KMS-11 (cell line): ENCODE measurements around the gene PTGER2.

Source experiments
- H2AFZ ChIP-seq: fragments of 200-600 bp; sonication (generic); 2 replicates; pipeline ENCODE4 v1.6.1; 2016; ENCODE audit warnings: antibody characterized with exemption, mixed run types, low read depth
- H3K27ac ChIP-seq: fragments of 200-600 bp; sonication (generic); 2 replicates; pipeline ENCODE4 v1.6.1; 2016; ENCODE audit warnings: mild to moderate bottlenecking, mixed run types
- H3K27me3 ChIP-seq: fragments of 200-600 bp; sonication (generic); 2 replicates; pipeline ENCODE4 v1.6.1; 2017; ENCODE audit warnings: mild to moderate bottlenecking, low read depth, mixed run types, moderate library complexity; ENCODE audit not compliant: insufficient read depth
- H3K36me3 ChIP-seq: fragments of 200-600 bp; sonication (generic); 2 replicates; pipeline ENCODE4 v1.6.1; 2017; ENCODE audit warnings: mild to moderate bottlenecking, mixed run types; ENCODE audit not compliant: insufficient read depth
- H3K4me1 ChIP-seq: fragments of 200-600 bp; sonication (generic); 2 replicates; pipeline ENCODE4 v1.6.1; 2016; ENCODE audit warnings: mild to moderate bottlenecking, low read depth, mixed run types; ENCODE audit not compliant: poor library complexity, severe bottlenecking
- H3K4me2 ChIP-seq: fragments of 200-600 bp; sonication (generic); 2 replicates; pipeline ENCODE4 v1.7.0; 2016; ENCODE audit warnings: mild to moderate bottlenecking, mixed run types
- H3K4me3 ChIP-seq: fragments of 200-600 bp; sonication (generic); IDR thresholded peaks from 2 replicates; pipeline ENCODE4 v1.6.1; 2017; ENCODE audit warnings: low read depth, low read length, mixed read lengths; ENCODE audit not compliant: insufficient read depth
- H3K79me2 ChIP-seq: fragments of 200-600 bp; sonication (generic); 2 replicates; pipeline ENCODE4 v1.6.1; 2016; ENCODE audit warnings: low read depth, mixed run types; ENCODE audit not compliant: insufficient read depth
- H3K9ac ChIP-seq: fragments of 200-600 bp; sonication (generic); 2 replicates; pipeline ENCODE4 v1.6.1; 2016; ENCODE audit warnings: mild to moderate bottlenecking, mixed run types
- H4K20me1 ChIP-seq: fragments of 200-600 bp; sonication (generic); 2 replicates; pipeline ENCODE4 v1.6.1; 2016; ENCODE audit warnings: mild to moderate bottlenecking, mixed run types; ENCODE audit not compliant: insufficient read depth
- TF ChIP-seq, protein P1 (sequence below): fragments of 200-600 bp; sonication (generic); conservative IDR thresholded peaks from 2 replicates; pipeline ENCODE4 v1.6.1; 2017; ENCODE audit warnings: low read depth, mild to moderate bottlenecking, antibody characterized with exemption, low read length, moderate library complexity, mixed read lengths

PTGER2 gene

DNA sequence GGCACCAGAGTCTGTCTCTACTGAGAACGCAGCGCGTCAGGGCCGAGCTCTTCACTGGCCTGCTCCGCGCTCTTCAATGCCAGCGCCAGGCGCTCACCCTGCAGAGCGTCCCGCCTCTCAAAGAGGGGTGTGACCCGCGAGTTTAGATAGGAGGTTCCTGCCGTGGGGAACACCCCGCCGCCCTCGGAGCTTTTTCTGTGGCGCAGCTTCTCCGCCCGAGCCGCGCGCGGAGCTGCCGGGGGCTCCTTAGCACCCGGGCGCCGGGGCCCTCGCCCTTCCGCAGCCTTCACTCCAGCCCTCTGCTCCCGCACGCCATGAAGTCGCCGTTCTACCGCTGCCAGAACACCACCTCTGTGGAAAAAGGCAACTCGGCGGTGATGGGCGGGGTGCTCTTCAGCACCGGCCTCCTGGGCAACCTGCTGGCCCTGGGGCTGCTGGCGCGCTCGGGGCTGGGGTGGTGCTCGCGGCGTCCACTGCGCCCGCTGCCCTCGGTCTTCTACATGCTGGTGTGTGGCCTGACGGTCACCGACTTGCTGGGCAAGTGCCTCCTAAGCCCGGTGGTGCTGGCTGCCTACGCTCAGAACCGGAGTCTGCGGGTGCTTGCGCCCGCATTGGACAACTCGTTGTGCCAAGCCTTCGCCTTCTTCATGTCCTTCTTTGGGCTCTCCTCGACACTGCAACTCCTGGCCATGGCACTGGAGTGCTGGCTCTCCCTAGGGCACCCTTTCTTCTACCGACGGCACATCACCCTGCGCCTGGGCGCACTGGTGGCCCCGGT lies 46.4 kb upstream of the PTGER2 start, which contains the start of gene PTGDR:
TSS of gene PTGDR (plus strand) at position 198 of the 778 bp plus-strand sequence. CDS start at position 315, 117 bp downstream.
- no peak within 1 kb of the TSS for H2AFZ ChIP-seq
- TF ChIP-seq, protein P1, sequence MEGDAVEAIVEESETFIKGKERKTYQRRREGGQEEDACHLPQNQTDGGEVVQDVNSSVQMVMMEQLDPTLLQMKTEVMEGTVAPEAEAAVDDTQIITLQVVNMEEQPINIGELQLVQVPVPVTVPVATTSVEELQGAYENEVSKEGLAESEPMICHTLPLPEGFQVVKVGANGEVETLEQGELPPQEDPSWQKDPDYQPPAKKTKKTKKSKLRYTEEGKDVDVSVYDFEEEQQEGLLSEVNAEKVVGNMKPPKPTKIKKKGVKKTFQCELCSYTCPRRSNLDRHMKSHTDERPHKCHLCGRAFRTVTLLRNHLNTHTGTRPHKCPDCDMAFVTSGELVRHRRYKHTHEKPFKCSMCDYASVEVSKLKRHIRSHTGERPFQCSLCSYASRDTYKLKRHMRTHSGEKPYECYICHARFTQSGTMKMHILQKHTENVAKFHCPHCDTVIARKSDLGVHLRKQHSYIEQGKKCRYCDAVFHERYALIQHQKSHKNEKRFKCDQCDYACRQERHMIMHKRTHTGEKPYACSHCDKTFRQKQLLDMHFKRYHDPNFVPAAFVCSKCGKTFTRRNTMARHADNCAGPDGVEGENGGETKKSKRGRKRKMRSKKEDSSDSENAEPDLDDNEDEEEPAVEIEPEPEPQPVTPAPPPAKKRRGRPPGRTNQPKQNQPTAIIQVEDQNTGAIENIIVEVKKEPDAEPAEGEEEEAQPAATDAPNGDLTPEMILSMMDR: no peak
- no peak within 1 kb of the TSS for H3K9ac ChIP-seq
- H4K20me1 ChIP-seq: no peaks in the 10 kb centered on the region
- no peak within 1 kb of the TSS for H3K27ac ChIP-seq
- H3K4me3 ChIP-seq: no peak within 1 kb of the TSS
- H3K27me3 ChIP-seq: no peaks in the 10 kb centered on the region
- no peaks in the 10 kb centered on the region for H3K79me2 ChIP-seq
- H3K36me3 ChIP-seq: no peaks in the 10 kb centered on the region
- H3K4me1 ChIP-seq: no peaks in the 10 kb centered on the region
- no peak within 1 kb of the TSS for H3K4me2 ChIP-seq

DNA sequence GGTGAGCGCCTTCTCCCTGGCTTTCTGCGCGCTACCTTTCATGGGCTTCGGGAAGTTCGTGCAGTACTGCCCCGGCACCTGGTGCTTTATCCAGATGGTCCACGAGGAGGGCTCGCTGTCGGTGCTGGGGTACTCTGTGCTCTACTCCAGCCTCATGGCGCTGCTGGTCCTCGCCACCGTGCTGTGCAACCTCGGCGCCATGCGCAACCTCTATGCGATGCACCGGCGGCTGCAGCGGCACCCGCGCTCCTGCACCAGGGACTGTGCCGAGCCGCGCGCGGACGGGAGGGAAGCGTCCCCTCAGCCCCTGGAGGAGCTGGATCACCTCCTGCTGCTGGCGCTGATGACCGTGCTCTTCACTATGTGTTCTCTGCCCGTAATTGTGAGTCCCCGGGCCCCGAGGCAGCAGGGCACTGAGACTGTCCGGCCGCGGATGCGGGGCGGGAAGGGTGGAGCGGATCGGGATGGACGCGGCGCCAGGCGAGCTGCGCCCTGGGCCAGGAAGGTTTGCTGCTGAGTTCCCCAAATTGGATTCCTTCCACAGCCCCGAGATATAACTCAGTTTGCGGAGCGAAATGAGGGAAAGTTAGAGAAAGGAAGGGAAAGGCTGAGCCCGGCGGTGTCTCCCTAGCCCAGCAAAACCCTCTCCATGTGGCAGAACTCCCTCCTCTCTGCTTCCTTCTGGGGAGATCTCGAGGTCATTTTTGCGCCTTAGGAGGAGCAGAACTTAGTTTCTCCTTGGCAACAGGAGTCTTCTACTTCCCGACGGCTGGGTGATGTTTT lies 45.6 kb upstream of the PTGER2 start:
- no peak overlapping the region for H3K4me3 ChIP-seq
- TF ChIP-seq, protein P1: no peak
- H2AFZ ChIP-seq: no peak overlapping the region
- no peaks in the 10 kb centered on the region for H3K27me3 ChIP-seq
- no peaks in the 10 kb centered on the region for H3K4me1 ChIP-seq
- no peak overlapping the region for H3K9ac ChIP-seq
- H3K79me2 ChIP-seq: no peaks in the 10 kb centered on the region
- no peak overlapping the region for H3K27ac ChIP-seq
- H3K36me3 ChIP-seq: no peaks in the 10 kb centered on the region
- no peak overlapping the region for H3K4me2 ChIP-seq
- no peaks in the 10 kb centered on the region for H4K20me1 ChIP-seq

DNA sequence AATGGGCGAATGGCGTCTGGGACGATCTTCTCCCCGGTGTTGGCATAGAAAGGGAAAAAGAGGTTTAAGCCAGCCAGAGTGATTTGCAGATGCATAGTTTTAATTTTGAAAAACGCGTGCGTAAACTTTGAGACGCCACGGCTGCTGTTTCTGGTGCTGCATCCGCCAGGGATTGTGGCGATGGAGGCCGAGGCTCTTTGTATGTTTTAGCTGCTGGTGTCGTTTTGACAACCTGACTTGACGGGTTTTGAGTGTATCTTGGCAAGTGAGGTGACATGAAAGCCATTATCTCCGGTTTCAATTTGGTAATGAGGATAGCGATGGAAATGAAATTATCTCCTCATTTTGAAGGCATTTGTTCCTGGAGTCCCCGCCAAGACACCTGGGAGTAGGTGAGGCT lies 45.0 kb upstream of the PTGER2 start:
- H3K4me3 ChIP-seq: no peak overlapping the region
- H2AFZ ChIP-seq: no peak overlapping the region
- H3K27ac ChIP-seq: no peak overlapping the region

DNA sequence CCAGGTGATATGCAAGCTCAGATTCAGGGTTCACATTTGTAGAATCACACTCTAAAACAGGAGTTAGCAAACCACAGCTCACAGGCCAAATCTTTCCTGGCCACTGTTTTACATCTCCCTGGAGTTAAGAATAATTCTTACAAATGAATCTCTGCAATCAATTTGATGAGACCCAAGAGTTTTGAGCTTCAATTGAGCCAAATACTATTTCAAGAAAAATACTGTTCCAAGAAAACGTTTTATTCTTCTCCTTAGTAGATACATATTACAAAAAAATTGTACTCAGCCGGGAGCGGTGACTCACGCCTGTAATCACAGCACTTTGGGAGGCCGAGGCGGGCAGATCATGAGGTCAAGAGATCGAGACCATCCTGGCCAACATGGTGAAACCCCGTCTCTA lies 44.1 kb upstream of the PTGER2 start:
- Histone ChIP-seq H3K4me1 (no peaks in the 10 kb centered on the region), H3K4me3 (no peak overlapping the region), H3K27ac (no peak overlapping the region), H3K27me3 (no peaks in the 10 kb centered on the region), H3K4me2 (no peak overlapping the region), H3K9ac (no peak overlapping the region), H4K20me1 (no peaks in the 10 kb centered on the region), H3K79me2 (no peaks in the 10 kb centered on the region), H2AFZ (no peak overlapping the region), H3K36me3 (no peaks in the 10 kb centered on the region)
- TF ChIP-seq, protein P1: no peak

More for the DNA sequence above, 45.0 kb upstream of the PTGER2 start:
- Histone ChIP-seq H3K27me3 (no peaks in the 10 kb centered on the region), H3K4me1 (no peaks in the 10 kb centered on the region), H3K4me2 (no peak overlapping the region), H3K36me3 (no peaks in the 10 kb centered on the region), H3K79me2 (no peaks in the 10 kb centered on the region), H4K20me1 (no peaks in the 10 kb centered on the region), H3K9ac (no peak overlapping the region)
- TF ChIP-seq, protein P1: no peak
